GM21360 (cell line): Measurements from ENCODE around the gene UBR4.

ENCODE experiments used
- ATAC-seq: cut with Tn5 transposase; IDR thresholded peaks from one replicate; pipeline ENCODE4 v1.9.1; 2021; ENCODE audit warnings: mild to moderate bottlenecking, moderate library complexity; ENCODE audit not compliant: unreplicated experiment

The UBR4 gene

GRCh38 chr1:19038732-19039131 is 171.3 kb downstream of the UBR4 start:
- no peak for ATAC-seq

- no peak for ATAC-seq
These were observed 172.0 kb downstream of the UBR4 start for GRCh38 chr1:19038096-19038495.

DNA sequence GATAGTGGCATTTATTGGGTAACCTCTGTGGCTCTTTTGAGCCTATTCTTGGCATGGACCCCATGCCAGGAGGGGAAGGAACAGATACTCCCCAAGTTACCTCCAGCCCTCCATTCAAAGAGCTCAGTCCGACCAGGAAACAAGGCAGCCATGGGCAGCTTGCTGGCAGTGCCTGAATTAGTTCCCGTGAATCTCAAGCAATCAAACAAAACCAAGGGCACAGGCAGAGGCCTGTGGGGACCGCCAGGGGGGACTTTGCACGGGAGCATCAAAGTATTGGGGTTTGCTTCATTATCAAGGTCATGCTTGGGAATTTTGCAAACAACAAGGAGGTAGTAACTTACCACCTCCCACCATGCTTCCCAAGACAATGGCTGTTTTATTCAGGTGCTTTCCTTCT is 172.4 kb downstream of the UBR4 start:
- ATAC-seq = no peak

DNA sequence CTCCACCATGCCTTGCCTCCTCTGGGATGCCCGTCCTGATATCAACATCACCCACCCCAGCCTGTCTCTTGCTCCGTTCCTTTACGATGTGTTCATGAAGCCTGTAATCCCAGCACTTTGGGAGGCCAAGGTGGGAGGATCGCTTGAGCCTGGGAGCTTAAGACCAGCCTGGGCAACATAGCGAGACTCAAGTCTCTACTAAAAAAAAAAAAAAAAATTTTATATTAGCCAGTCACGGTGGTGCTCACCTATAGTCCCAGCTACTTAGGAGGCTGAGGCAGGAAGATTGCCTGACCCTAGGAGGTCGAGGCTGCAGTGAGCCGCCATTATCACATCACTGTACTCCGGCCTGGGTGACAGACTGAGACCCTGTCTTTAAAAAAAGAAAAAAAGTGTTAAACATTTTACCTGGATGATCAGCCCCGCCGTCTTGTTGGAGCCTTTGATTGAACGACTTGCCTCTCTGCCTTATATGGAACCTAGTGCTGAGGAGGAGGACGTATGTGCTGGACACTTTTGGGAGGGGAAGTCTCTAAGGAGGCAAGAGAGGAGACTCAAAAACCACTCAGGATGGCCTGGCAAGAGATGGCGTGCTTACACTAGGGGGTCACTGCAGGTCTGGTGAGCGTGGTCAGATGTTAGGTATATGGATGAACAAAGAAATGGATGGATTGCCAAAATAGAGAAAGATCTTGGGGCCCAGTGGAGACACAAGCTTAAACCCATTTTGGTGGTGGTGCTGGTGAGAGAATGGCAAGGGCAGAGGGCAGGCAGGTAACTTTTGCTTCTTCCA is 173.1 kb downstream of the UBR4 start:
- no peak for ATAC-seq

DNA sequence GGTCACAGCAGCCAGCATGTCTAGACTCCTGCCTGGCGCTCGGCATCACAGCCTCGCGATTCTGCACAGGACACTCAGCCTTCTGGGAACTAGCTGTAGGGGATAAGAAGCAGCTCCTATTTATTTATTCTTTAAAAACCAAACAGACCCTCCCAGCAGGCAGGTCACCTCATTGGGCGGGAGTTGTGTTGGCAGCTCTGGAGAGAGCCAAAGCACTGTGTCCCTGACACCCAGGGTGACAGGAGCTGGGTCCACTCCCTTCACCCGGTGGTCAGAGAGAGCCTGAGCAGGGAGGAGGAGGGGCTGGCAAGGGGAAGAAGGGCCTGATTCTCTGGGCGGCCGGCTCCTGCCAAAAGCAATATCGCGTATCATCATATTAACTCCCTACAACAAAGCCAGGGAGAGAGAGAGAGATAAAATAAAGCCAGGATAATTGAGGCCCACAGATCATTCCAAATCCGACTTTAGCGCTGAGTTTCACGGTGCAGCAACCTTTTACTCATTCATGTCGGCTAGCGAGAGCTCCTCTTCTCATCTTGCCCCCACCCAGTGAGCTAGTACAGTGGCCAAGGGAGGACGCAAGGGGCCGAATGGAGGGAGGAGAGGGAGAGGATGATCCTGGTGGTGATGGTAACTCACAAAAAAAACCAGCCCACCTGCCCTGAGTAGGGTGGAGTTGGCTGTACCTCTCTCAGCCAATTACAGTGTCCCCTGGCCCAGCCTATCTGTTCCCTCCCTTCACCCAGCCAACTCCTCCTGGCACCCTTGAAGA is 173.8 kb downstream of the UBR4 start:
- ATAC-seq = no peak

DNA sequence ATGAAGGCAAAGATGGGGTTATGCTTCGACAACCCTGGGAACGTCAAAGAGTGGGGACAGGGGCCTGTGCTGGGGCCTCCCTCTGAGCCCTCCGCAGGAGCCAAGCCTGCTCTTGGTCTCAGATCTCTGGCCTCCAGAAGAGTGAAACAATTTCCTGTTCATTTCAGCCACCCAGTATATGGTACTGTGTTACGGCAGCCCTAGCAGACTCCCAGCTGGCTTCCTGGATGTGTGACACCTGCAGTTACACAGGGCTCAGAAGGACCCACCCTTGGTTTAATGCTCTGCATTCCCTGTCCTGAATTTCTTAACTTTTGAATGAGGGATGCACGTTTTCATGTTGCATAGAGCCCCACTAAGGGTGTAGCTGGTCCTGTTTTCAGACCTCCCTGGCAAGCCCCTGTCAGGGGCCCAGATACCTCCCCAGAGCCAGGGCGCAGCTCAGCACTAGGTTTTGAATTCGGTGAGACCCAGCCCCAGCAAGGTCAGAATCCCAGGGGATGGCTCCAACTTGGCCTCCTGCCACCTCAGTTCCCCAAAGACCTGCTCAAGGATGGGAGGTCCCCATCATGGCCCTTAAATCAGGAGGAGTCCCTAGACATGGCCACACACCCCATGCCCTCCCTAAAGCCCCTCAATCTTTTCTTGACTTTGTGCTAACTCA is 174.6 kb downstream of the UBR4 start:
- no peak for ATAC-seq

DNA sequence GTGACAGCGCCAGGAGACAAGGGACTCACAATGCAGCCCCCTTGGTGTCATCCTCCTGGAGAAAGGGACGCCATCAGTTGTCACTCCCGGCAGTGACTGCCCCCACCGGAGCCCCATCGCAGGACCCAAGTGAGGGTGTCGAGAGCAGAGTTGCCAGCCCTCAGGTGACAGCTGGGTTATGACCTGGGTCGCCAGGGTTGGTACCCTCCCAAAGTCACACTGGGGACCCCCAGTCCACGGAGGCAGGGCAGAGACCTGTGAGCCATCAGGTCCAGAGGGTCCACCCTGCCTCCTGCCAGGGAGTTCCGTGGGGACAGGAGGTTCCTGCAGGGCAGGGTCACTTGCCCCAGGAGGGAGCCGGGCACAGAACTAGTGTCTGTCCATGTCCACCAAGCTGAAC is 175.3 kb downstream of the UBR4 start:
- no peak for ATAC-seq

- ATAC-seq = no peak
These were observed 176.0 kb downstream of the UBR4 start for GRCh38 chr1:19033926-19034680.

- no peak for ATAC-seq
These were observed 176.6 kb downstream of the UBR4 start for GRCh38 chr1:19033515-19033839.

DNA sequence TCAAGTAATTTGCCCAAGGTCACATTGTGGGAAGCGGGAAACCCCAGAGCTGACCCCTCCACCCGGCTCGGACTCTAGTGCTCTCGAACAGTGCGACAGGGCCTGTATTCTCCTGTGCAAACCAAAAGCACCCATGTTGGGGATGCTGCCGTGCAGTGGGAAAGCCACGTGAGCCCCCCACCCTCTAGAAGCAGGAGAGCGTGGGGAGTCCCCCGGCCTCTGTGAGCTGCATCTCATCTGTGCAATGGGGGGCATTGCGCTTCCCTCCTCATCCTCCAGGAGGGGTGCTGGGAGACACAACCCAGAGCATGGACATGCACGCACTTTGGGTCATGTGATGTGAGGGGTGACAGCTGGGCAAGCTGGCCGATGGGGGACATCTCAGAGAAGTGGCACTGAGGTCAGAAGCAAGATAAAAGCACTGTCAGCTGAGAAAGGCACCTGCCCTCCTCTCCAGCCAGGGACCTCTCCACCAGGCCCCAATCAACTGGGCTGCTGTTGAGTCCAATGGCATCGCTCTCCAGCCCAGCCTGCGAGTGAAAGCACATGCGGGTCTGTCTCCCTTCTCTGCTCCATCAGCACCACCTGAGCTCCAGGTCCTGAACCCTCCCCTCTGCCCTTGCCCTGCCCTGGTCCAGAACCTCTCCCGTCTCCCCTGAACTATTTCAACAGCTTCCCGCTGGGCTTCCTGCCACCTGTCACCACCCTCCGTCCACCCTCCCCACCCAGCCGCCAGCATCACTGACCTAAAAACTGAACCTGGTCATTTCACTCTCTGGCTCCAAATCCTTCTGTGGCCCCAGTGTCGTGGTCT is 177.2 kb downstream of the UBR4 start:
- ATAC-seq = no peak

GRCh38 chr1:19032413-19032695 is 177.7 kb downstream of the UBR4 start:
- no peak for ATAC-seq

DNA sequence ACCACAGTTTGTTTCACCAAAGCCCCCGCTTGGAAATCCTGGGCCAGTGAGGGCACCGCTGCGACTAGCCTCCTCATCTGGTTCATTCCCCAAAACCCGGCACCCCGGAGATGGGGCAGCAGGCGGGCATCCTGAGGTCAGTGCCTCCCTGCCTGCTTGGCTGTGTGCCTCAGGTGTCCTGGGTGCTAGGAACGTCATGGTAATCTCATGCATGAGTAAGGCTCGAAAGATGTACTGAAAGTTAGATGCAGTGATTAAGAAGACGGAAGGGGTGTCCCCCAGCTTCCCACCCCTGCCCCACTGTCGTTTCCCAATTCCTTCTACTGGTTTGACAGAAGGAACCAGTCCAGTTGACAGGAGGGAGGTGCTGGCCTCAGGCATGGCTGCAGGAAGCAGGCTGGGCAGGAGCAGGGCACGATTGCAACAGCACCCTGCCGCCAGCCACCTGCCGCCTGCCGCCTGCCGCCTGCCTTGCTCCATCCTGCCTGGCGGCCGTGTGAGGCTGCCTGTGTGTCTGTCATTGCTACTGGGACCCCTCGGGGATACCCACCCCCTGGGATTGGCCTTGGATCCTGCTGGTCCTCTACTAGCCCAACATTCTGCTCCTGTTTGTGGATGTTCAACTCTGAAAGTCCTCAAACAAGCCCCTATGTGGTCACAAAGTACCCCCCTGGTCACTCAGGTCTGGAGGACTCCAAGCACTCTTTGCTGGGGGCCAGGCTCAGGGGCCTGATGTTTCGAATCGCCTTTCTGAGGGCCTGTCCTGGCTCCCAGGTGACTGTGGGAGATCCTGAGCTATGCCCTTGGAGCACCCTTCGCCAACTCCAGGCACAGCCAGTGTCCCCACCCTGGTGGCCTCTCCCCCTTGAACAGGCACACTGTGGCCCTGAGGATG is 180.6 kb downstream of the UBR4 start:
- ATAC-seq = no peak

GRCh38 chr1:19028546-19029129 is 181.4 kb downstream of the UBR4 start:
- ATAC-seq = no peak

- ATAC-seq = no peak
These were observed 182.0 kb downstream of the UBR4 start for GRCh38 chr1:19028110-19028509.
